ENCODE measurements around the gene ST8SIA1. TPM values are rescaled to one million over a fixed set of nuclear protein-coding genes. Genes with fewer than 3 reads are reported as not detected.
"Not testable (repeated sequence)": the region's sequence is repeated elsewhere in the genome, so short reads cannot be mapped to it uniquely, and the experiment has no call there.

Gene ST8SIA1
- polyA plus RNA-seq, 4 donors, result 5.6 to 6.6 (median 5.9) TPM

DNA sequence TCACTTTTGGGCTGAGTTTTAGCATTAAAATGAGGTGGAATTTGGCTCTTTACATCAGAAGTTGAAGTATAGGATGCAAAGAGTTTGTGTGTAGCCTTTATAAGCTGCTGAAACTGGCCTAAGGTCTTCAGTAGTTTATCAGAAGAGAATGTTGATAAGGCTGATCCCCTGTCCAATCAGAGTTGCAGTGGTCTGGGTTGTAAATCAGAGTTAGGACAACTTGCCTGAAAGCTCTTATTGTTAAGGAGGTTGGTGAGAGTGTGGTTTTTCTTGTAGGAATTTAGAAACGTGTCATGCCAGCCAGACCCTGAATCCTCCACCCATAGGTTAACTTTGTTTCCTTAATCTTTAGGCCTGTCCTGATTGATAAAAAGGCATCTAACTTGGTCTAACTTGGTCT lies 143.5 kb downstream of the ST8SIA1 start:
- no peak for DNase-seq (ENCODE audit: low read depth in 4 of 4, low spot score in 2 of 4)

DNA sequence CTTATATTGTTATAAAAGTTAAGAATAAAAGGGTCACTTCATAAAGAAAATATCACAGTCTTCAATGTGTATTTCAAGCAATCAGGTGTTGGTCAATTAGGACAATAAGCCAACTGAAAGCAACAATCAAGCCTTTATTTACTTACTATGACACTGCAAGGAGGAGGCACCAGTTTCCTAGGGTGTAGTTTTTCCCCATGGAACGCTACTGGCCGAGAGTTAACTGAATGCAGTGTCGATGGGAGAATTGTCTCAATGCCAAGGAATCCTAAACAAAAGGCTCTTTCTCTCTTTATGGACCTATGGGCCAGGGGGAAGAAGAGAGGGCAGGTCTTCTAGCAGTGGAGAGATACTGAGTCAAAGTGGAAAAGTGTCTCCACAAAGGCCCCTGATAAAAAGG lies 146.1 kb downstream of the ST8SIA1 start:
- no peak for DNase-seq (ENCODE audit: low read depth in 4 of 4, low spot score in 2 of 4)

DNA sequence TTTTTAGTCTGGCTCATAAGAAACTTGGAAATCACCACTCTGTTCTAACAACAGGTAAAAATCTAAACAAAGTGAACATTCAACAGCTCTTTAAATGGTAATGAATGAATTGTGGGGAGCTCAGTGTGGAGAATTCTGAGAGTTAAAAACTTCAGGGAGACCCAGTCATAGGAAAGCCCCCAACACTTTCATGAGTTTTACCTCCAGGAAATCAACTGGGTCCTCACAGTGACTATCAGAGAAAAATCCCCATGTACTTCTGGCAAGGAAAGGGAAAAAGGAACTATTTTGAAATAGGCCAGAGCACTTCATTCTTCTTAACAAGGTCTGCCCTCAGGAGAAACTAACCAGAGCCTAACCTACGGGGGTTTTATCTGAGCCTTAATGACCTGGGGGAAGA lies 153.8 kb downstream of the ST8SIA1 start:
- DNase-seq (ENCODE audit: low read depth in 4 of 4, low spot score in 2 of 4), result no peak

DNA sequence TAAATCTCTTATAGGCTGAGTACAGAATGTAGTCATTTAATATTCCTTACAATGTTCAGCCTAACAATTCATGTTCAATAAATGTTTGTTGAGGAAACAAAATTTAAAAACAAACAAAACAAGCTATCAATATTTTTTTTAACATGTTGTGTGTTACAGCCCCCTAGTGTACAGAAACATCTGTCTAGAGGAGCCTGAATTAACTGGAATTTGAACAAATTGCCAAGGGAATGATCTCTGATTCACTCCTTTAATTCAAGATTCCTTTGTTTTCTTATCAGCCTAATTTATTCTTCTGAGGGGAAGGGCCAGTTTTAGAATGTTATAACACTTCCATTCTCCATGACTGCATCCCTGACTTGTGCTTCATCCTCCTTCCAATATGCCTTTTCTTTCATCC lies 161.3 kb downstream of the ST8SIA1 start:
- no peak for DNase-seq (ENCODE audit: low read depth in 4 of 4, low spot score in 2 of 4)

DNA sequence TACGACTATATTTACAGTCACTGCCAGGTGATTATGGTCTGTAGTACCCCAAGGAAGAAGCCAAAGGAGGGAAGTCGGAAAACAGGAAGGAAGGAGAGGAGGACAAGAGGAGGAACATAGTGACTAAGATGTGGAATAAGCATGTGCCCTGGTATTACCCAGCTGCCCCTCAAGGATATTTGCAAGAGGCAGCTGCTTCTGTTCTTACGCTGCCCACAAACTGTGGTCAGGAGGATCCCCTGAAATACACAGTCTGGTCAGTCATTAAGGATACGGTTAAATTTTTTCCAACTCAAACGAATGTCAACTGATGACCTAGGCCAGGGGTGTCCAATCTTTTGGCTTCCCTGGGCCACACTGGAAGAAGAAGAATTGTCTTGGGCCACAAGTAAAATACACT lies 162.0 kb downstream of the ST8SIA1 start:
- no peak for DNase-seq (ENCODE audit: low read depth in 4 of 4, low spot score in 2 of 4)

DNA sequence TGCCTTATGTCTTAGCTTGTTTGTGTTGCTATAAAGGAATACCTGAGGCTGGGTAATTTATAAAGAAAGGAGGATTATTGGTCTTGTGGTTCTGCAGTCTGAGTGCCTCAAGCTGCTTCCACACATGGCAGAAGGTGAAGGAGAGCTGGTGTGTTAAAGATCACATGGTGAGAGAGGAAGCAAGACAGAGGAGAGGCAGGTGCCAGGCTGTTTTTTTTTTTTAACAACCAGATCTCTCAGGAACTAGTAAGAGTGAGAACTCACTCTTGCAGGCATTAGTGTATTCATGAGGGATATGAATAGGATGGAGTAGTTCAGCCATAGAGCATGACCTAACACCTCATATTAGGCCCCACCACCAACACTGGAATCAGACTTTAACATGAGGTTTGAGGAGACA lies 165.1 kb downstream of the ST8SIA1 start:
- DNase-seq (ENCODE audit: low read depth in 4 of 4, low spot score in 2 of 4), result no peak

DNA sequence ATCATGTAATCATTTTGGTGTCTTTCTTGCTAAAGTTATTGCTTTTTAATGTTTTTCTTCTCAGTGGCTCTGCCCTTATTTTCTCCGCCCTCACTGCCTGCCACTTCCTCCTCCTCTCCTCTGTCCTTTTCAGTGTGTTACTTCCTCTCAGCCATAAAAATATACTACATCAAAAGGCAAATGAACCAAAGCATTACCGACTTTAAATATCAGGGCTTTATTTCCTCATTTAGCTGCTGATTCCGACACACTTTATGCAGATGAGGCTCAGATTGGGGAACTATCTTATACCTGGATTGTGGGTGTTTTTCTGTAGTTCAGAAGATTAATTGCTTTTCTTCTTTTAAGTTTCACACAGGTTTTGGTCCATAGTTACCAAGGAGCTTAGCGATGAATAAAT lies 170.4 kb downstream of the ST8SIA1 start:
- DNase-seq (ENCODE audit: low read depth in 4 of 4, low spot score in 2 of 4), result no peak

DNA sequence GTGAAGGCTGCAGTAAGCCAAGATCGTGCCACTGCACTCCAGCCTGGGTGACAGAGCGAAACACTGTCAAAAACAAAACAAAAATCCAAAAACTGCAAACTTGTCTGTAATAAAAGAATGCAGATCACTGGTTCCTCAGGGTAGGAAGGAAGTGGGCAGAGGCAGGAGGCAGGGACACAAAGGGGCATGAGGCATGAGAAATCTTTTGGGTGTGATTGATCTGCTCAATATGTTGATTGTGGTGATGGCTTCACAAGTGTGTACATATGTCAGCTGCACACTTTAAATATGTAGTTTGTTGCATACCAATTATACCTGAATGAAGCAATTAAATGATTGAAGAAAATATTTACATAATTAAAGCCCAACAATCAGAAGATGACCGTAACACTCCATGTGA lies 170.9 kb downstream of the ST8SIA1 start:
- no peak for DNase-seq (ENCODE audit: low read depth in 4 of 4, low spot score in 2 of 4)

DNA sequence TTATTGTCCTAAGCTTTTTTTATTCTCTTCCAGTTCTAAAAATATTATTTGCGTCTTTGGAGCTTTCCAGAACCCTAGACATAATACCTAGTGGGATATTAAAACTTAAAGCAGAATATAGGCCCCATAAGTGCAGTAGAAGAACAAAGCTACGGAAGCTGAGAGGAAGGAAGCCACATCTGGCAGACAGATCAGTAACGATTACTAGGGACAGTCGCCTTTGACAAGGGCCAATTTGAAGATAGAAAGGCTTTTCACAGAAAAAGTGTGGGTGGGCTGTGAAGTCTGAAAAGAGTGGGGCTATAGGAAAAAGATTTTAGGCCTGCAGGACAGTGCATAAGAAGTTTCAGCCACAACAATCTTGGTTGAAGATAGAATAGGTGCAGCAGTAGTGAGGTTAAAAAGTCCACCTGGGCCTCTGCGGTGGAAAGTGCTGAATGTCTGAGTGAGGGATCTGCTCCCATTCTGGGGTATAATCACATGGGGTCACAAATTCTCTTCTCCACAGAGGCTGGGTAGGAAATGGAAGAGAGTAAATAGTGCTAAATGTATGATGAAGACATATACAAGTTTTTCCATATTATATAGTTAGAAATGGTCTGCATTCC lies 174.0 kb downstream of the ST8SIA1 start:
- no peak for DNase-seq (ENCODE audit: low read depth in 4 of 4, low spot score in 2 of 4)

DNA sequence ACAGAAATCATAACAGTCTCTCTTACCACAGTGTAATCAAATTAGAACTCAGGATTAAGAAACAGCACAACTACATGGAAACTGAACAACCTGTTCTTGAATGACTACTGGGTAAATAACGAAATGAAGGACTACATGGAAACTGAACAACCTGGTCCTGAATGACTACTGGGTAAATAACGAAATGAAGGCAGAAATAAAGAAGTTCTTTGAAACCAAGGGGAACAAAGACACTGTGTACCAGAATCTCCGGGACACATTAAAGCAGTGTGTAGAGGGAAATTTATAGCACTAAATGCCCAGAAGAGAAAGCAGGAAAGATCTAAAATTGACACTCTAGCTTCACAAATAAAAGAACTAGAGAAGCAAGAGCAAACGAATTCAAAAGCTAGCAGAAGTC lies 185.2 kb downstream of the ST8SIA1 start:
- not testable (repeated sequence) for DNase-seq (ENCODE audit: low read depth in 4 of 4, low spot score in 2 of 4)

DNA sequence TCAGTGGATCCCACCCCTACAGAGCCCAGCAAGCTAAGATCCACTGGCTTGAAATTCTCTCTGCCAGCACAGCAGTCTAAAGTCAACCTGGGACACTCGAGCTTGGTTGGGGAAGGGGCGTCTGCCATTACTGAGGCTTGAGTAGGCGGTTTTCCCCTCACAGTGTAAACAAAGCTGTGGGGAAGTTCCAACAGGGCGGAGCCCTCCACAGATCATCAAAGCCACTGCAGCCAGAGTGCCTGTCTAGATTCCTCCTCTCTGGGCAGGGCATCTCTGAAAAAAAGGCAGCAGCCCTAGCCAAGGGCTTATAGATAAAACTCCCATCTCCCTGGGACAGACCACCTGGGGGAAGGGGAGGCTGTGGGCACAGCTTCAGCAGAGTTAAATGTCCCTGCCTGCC lies 187.8 kb downstream of the ST8SIA1 start:
- DNase-seq (ENCODE audit: low read depth in 4 of 4, low spot score in 2 of 4), result not testable (repeated sequence)

Other genes starting within 250 kb of the ST8SIA1 start
- 10 to 100 TPM; 63.0 to 95.3 (median 76.4) TPM for gene C2CD5, start 209.8 kb upstream of the ST8SIA1 start, polyA plus RNA-seq (ENCODE audit: insufficient read length in 4 of 4)

Measured in left renal cortex interstitium (tissue), 4 donors.